Ovary (tissue), 3 donors: ENCODE data around the gene NEK11.

Source experiments
- CTCF ChIP-seq, 3 donors: fragments of 450-650 bp in 2 of 3; fragments of 200-600 bp in 1 of 3; IDR thresholded peaks; one replicate each; pipeline versions ENCODE4 v1.5.1 to v1.8.0; 2016 to 2022; ENCODE audit warnings: antibody characterized with exemption in 3 of 3, mild to moderate bottlenecking in 1 of 3
- EP300 ChIP-seq: sonication (generic); formaldehyde crosslinking; IDR thresholded peaks from one replicate; pipeline ENCODE4 v1.6.1; 2017; ENCODE audit warnings: antibody characterized with exemption
- POLR2A ChIP-seq: fragments of 450-650 bp; IDR thresholded peaks from one replicate; pipeline ENCODE4 v1.6.1; 2017; ENCODE audit warnings: antibody characterized with exemption, mild to moderate bottlenecking, moderate library complexity
- donor health status: DM: no; HTN: no; CAD: no.

GRCh38 chr3:131053043-131053859, 26.6 kb downstream of the NEK11 start:
- TF ChIP-seq CTCF (IDR thresholded peaks at IDR 0.05), result no peak
- TF ChIP-seq POLR2A, result no peak
- TF ChIP-seq EP300, result no peak
